ACHN (cell line): ENCODE results near the gene BICDL2.
"Not testable (repeated sequence)": the region's sequence is repeated elsewhere in the genome, so short reads cannot be mapped to it uniquely, and the experiment has no call there.

Source experiments
- DNase-seq: peaks from one replicate; pipeline ENCODE4 v3.0.0-alpha.2; 2015
- in situ Hi-C: cut with HindIII; loops from 2 replicates; pipeline ENCODE4 v1.10.0; 2017; ENCODE audit warnings: low sequenced_read_pairs, low pct_ligation_motif_present, low pct_unique_long_range_greater_than_20kb

BICDL2 gene

GRCh38 chr16:3066440-3066748, 29.6 kb upstream of the BICDL2 start:
- no peak for DNase-seq
- in situ Hi-C loops = no loop called here

DNA sequence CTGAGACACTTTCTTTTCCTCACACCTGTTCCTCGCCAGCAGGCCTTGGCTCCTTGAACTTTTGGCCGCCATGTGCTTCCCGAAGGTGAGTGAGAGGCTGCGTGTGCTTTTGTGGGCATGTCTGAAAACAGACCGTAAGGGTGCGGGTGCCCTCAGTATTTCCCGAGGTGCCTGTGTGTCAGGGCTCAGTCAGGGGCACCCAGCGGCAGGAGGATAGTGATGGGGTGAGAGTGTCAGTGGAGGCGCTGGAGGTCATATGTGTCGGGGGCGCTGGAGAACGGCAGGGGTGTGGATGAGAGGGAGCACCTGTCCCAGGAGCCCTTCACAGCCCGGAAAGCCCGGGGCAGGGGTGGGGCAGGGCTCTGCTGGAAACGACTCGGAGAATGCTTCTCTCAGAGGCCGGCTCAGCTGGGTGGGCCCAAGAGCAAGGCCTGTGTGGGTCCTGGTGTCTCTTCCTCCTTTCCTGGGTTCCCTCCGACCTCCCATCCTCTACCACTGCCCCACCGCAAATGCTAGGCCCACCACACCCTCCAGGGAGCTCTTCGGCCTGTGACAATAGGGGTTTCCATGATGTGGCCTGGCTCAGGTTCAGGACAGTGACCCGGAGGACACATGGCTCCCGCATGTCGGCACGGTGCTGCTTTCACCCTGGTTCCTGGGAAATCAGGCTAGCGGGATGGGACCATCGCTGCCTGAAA, 29.1 kb upstream of the BICDL2 start:
- no peak for DNase-seq
- in situ Hi-C loops = no loop called here

DNA sequence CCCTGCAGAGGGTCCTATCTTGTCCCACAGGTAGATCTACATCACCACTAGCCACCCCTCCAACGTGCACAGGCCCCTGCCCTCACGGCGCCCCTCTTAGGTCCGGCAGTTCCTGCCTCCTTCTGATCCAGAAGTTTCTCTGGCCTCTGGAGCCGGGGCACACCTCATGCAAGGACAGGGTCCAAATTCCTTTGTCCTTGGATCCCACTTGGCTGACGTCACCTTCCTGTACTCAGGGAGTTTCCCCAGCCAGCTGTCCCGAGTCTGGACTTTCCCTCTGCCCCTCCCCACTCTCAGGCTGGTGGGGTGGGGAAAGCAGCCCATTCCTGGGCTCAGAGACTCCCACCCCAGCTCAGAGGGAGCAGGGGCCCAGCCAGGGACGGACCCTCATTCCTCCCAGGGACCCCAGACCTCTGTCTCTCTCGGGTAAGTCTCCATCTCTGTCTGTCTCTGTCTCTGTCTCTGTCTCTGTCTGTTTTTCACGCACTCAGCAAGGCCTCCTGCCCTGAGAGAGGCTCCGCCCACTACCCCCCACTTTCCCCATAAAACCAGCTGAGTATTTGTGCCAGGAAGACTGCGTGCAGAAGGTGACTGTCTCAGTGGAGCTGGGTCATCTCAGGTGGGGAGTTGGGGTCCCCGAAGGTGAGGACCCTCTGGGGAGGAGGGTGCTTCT, 28.5 kb upstream of the BICDL2 start, which contains the start of gene IL32:
TSS of gene IL32 (plus strand) at position 572 of the 673 bp plus-strand sequence. CDS start 172 bp downstream, outside the sequence.
- in situ Hi-C loops = no loop called here
- DNase-seq = peak; percentile 80

GRCh38 chr16:3063625-3064386, 27.1 kb upstream of the BICDL2 start:
- in situ Hi-C loops = no loop called here
- DNase-seq = no peak

GRCh38 chr16:3062553-3062952, 25.8 kb upstream of the BICDL2 start:
- in situ Hi-C loops = no loop called here
- no peak for DNase-seq

GRCh38 chr16:3060339-3061127, 23.8 kb upstream of the BICDL2 start:
- in situ Hi-C loops = no loop called here

DNA sequence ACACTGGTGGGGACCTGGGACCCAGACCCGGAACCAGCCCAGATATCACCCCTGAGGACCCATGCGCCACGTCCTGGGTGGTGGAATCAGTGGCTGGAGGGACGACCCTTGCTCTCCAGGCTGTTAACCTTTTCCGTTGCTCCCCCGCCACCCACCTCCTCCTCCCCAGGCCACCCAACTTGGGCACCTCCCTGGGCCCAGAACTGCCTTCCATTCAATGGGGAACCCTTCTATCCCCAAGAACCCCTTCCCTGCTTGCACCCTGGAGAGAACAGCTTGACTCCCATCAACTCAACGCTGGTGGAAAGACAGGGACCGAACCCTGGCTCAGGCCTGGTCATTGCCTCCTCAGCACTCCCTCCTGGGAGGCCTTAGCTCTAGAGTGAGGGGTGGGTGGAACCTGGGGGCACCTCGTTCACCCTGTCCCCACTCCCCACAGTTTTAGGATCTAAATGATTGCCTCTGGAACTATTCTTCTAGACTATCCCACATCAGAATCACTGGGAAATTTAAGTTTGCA, 23.0 kb upstream of the BICDL2 start:
- DNase-seq = no peak
- in situ Hi-C loops = no loop called here

More at GRCh38 chr16:3060339-3061127, 23.8 kb upstream of the BICDL2 start:
- DNase-seq = no peak

DNA sequence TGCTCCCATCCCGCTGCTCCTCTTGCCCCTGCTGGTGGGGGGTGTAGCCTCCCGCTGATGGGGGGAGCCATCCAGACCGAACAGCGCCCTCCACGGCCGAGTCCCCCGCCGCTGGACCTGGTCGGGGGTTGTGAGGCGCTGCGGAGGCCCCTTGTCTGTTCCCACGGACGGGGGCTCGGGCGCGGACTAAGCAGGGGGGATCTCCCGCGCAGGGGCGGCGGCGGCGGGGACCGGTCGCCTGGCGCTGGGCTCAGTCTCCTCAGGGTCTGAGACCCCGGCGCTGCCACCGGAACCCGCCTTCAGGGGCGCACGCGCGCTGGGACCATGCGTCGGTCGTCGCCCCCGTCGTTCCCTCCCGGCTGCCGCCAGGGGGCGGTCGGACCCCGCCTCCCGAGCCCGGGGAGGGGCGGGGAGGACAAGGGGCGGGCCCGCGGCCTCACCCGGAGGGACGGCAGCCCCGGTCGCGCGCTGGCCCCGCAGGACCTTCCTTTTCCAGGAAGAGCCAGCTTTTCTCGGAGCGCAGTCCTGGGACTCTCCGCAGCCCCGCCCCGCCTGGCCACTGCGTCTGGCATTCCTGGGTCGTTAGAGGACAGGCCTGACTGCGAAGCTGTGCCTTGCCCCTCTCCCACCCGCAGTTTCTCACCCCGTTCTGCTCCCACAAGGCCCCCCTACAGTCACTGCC, 22.4 kb upstream of the BICDL2 start:
- DNase-seq = peak; percentile 91
- in situ Hi-C loops = no loop called here

- DNase-seq = peak; percentile 71
- in situ Hi-C loops = no loop called here
Observed at GRCh38 chr16:3058139-3059030, 21.6 kb upstream of the BICDL2 start.

DNA sequence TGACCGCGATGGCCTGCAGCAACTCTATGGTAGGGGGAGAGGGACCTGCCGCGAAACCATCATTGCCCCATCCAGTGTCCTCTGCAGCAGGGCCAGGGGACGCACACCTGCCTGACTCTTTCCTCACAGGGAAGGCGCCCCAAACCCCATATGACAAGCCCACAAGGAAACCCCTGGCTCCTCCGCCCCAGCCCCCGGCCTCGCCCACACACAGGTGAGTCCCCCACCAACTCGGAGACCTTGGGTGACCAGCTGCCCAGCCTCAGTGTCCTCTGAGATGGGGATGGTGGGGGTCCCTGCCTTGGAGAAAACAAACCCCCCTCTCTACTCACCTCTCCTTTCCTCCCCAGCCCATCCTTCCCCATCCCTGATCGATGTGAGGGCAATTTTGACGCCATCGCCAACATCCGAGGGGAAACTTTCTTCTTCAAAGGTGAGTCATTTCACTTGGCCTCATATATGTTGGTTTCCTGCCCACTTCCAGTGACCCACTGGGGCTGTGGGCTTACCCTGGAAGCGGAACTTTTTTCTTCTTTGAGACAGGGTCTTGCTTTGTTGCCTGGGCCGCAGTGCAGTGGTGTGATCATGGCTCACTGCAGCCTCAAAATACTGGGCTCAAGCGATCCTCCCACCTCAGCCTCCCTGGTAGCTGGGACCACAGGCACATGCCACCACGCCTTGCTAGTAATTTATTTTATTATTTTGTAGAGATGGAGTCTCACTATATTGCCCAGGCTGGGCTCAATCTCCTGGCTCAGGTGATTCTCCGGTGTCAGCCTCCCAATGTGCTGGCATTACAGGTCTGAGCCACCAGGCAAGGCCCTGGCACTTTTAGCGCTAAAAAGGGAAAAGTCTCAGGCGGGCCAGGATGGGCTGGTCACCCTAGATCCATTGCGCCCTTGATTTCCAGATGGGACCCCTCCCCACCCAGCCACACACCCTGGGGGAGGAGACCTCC, 20.7 kb upstream of the BICDL2 start:
- DNase-seq = no peak
- in situ Hi-C loops = no loop called here

DNA sequence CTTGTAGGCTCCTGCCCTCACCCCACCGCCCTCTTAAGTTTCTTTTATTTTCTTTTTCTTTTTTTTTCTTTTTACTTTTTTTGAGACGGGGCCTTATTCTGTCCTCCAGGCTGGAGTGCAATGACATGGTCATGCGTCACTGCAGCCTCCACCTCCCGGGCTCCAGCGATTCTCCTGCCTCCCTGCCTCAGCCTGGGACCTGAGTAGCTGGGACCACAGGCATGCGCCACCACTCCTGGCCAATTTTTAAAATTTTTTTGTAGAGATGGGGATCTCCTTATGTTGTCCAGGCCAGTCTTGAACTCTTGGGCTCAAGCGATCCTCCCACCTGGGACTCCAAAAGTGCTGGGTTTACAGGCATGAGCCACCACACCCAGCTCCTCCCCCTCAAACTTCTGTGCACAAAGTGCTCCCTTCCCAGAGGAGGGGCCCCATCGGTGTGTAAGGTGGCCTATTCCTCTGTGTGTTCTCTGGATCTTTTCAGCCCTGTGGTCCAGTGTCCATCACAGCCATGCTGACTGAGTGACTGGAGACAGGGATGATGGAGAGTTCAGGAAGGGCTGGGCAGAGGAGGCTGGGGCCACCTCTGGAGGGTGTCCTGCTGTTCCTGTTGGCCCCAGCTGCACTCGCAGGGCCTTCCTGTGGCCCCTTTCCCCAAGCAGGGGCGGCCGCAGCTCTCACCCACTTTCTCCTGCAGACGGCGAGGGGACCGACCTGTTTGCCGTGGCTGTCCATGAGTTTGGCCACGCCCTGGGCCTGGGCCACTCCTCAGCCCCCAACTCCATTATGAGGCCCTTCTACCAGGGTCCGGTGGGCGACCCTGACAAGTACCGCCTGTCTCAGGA, 19.8 kb upstream of the BICDL2 start:
- no peak for DNase-seq
- in situ Hi-C loops = no loop called here

- in situ Hi-C loops, DNase-seq: not testable (repeated sequence)
Observed at GRCh38 chr16:3055734-3056115, 19.0 kb upstream of the BICDL2 start.

GRCh38 chr16:3054965-3055733, 18.4 kb upstream of the BICDL2 start:
- DNase-seq = no peak
- in situ Hi-C loops = no loop called here

DNA sequence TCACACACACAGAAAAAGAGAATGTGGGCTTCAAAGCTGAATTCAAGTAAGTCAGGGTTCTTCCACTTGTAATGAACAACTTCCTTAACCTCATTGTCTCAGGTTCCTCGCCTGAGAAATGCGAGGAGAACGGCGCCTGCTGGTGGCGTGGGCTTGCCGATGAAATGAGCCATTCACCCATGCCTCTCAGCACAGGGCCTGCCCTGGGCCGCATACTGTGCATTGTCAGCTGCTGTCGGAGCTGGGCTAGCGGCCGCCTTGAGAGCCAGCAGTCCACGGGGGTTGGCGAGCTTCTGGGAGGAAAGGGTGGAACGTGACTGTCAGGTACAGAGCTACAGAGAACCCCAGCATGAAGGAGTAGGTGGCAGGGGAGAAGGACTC, 16.6 kb upstream of the BICDL2 start:
- in situ Hi-C loops, DNase-seq: not testable (repeated sequence)
